Subcutaneous adipose tissue (tissue), 4 donors: Measurements from ENCODE around the gene ALDH3A2. TPM values are rescaled to one million over a fixed set of nuclear protein-coding genes. Genes with fewer than 3 reads are reported as not detected.

Experiments used
- total RNA-seq, 4 donors: library from RNA; depleted of rRNA; stranded (reverse); fragments of >200 nt; gene quantifications; one replicate each; pipeline ENCODE4 v1.1.0, GENCODE V29; 2016
- TF ChIP-seq, protein P1 (sequence below): fragments of 450-650 bp; IDR thresholded peaks from one replicate; pipeline ENCODE4 v1.5.1; 2016; ENCODE audit warnings: low read depth, mild to moderate bottlenecking, control low read depth, antibody characterized with exemption, moderate library complexity

The ALDH3A2 gene
- total RNA-seq, 4 donors from 2014 or later, result 117 to 177 (median 133) TPM

DNA sequence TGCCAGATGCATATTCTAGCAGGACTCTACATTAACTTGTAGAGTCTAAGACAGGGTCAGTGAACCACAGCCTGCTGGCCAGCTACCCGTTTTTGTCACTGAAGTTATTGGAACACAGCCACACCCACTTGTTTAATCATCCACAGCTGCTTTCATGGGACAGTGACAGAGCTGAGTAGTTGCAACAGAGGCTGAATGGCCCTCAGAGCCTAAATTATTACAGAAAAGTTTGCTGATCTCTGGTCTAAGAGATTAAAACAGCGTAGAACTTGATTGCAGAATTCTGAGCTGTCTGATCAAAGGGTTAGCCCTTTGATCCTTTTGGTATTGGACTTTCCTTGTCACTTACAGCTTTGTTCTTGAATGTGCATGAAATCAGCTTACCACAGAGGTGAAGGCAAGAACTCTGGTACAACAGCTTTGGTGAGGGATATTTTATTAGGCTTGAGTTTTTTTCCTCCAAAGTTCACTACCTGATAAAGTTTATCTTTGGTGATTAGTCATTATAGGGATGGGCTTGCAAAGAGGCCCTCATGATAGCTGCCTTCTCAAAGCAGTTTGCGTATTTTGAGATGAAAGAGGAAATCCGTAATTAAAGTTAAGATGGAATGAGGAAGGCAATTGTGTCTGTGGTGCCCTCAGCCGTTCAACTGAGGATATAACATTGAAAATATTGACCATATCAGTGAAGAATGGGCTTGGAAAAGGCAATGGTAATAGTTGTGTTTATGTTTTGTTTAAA, 23.6 kb downstream of the ALDH3A2 start:
- TF ChIP-seq, protein P1, sequence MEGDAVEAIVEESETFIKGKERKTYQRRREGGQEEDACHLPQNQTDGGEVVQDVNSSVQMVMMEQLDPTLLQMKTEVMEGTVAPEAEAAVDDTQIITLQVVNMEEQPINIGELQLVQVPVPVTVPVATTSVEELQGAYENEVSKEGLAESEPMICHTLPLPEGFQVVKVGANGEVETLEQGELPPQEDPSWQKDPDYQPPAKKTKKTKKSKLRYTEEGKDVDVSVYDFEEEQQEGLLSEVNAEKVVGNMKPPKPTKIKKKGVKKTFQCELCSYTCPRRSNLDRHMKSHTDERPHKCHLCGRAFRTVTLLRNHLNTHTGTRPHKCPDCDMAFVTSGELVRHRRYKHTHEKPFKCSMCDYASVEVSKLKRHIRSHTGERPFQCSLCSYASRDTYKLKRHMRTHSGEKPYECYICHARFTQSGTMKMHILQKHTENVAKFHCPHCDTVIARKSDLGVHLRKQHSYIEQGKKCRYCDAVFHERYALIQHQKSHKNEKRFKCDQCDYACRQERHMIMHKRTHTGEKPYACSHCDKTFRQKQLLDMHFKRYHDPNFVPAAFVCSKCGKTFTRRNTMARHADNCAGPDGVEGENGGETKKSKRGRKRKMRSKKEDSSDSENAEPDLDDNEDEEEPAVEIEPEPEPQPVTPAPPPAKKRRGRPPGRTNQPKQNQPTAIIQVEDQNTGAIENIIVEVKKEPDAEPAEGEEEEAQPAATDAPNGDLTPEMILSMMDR, result no peak

DNA sequence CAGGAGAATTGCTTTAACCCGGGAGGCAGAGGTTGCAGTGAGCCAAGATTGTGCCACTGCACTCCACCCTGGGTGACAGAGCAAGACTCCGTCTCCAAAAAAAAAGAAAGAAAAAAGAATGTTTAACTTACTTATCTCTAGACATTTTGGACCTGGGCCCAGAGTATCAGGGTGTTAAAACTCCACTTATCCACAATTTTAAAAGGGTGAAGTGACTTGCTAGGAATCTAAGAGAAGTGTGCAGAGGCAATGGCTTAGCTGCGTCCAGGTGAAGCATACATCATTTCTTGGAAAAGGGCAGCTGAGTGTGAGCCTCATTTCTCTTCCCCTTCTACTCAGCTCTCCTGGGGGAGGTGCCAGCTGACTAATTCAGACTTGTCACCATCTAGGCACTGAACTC, 25.1 kb downstream of the ALDH3A2 start:
- TF ChIP-seq, protein P1, result no peak

DNA sequence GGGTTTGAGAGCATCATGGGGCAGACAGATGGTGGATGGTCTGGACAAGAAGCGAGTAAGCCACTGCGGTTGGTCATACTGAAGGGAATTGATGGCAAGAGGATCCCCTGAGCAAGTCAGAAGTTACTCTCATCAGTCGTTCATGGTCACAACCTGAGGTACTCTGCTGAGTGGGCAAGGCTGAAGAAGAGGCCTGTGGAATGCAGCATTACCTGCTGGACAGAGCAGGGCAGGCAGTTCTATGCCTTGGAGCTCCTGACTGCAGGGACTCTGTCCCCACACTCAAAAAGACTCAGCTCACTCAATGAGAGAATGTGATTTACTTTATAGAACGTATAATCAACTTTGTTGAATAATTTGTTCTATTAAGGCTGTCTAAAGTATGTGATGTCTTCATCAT, 28.3 kb downstream of the ALDH3A2 start:
- TF ChIP-seq, protein P1, result no peak

DNA sequence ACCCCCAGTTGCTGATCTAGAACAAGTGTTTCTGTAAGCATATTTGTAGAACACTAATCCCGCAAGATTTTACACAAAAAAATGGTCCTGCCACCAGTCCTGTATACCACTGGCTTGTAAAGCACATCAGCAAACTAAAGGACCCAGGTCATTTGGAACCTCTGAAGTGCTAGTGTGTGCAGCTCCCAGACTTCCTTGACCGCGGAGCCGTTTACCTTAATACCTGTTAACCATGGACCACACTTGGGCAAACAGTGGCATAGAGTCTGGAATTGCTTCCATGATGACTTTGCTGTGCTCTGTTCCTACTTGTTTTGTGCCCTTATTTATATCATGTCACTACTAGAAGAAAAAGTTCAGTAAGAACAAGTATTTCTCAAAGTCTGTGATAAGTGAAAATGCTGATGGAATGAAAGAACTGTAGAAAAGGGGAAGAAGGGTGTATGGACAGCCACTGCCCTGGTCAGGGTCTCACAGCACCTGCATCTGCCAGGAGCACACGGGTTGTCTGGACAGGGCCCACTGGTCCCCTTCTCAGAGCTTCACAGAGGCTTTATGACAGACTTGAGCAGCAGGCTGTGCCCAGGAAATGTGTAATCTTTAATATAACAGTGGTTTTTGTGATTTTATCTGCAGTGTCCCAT, 29.3 kb downstream of the ALDH3A2 start:
- TF ChIP-seq, protein P1, result no peak

DNA sequence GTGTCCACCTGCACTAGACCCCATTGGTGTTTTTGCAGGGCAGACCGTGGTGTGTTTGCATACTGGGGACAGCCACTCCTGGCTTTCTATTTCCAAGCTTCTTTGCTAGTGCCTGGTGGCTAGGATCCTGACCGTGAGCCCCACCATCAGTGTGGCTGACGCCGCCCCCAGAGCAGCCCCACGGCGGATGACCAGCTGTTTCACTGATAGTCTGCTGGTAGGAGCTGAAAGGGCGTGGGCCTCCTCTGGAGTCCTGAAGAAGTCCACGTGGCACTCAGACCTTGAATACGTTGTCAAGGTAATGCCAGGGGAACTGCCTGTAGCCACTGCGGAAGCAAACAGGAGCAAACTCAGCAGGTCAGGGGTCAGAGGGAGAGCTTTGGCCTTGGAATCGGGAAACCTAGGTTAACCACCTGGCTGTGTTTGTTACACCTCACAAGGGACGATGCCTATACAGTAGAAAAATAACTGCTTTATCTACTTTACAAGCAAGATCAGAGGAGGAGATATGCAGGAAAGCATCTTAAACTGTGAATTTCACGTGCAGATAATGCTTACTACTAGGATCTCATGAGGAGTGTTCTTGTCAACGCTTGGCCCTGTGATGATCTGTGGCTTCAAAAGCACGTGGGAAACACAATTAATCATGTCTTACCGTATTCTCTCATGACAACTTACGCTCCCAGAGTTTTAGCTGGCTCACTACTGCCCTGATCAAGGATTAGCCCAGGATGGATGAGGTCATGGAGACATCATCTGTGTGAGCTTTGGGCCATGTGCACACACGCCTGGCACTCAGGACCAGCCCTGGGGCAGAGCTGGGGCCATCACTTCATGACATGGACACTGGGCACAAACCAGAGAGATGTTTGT, 30.3 kb downstream of the ALDH3A2 start:
- TF ChIP-seq, protein P1, result no peak

DNA sequence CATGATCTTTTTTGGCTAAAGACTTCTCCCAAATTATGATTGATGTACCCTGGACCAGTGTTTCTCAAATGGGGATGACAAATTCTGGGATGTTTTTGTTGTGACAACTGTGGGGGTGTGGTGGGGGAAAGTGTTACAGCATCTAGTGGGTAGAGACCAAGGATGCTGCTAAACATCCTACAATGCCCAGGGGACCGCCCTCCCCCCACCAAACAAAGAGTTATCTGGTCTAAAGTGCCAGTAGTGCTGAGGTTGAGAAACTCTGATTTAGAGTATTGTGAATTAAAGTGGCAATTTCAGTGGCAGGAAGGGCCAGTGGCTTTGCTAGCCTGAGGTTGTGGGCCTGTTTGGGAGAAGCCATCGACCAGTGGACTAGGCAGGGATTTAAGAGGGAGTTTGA, 34.6 kb downstream of the ALDH3A2 start:
- TF ChIP-seq, protein P1, result no peak
